HL-60 (cell line): Measurements from ENCODE around the gene AFAP1.

Experiments used
- GABPA ChIP-seq: IDR thresholded peaks from 2 replicates; pipeline ENCODE4 v1.6.1; 2012; ENCODE audit warnings: low read depth
- POLR2AphosphoS5 ChIP-seq: IDR thresholded peaks from 2 replicates; pipeline ENCODE4 v1.6.1; 2012; ENCODE audit warnings: low read depth
- TF ChIP-seq, protein P1 (sequence below): IDR thresholded peaks from one replicate; pipeline ENCODE4 v1.5.1; 2011; ENCODE audit warnings: low read length, control low read depth, inconsistent platforms; ENCODE audit not compliant: insufficient read depth
- TF ChIP-seq, protein P2 (sequence below): IDR thresholded peaks from 2 replicates; pipeline ENCODE4 v1.6.1; 2012; ENCODE audit warnings: low read depth; ENCODE audit not compliant: insufficient replicate concordance

- TF ChIP-seq, protein P1, sequence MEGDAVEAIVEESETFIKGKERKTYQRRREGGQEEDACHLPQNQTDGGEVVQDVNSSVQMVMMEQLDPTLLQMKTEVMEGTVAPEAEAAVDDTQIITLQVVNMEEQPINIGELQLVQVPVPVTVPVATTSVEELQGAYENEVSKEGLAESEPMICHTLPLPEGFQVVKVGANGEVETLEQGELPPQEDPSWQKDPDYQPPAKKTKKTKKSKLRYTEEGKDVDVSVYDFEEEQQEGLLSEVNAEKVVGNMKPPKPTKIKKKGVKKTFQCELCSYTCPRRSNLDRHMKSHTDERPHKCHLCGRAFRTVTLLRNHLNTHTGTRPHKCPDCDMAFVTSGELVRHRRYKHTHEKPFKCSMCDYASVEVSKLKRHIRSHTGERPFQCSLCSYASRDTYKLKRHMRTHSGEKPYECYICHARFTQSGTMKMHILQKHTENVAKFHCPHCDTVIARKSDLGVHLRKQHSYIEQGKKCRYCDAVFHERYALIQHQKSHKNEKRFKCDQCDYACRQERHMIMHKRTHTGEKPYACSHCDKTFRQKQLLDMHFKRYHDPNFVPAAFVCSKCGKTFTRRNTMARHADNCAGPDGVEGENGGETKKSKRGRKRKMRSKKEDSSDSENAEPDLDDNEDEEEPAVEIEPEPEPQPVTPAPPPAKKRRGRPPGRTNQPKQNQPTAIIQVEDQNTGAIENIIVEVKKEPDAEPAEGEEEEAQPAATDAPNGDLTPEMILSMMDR = no peak
- TF ChIP-seq POLR2AphosphoS5 = no peak
- TF ChIP-seq, protein P2, sequence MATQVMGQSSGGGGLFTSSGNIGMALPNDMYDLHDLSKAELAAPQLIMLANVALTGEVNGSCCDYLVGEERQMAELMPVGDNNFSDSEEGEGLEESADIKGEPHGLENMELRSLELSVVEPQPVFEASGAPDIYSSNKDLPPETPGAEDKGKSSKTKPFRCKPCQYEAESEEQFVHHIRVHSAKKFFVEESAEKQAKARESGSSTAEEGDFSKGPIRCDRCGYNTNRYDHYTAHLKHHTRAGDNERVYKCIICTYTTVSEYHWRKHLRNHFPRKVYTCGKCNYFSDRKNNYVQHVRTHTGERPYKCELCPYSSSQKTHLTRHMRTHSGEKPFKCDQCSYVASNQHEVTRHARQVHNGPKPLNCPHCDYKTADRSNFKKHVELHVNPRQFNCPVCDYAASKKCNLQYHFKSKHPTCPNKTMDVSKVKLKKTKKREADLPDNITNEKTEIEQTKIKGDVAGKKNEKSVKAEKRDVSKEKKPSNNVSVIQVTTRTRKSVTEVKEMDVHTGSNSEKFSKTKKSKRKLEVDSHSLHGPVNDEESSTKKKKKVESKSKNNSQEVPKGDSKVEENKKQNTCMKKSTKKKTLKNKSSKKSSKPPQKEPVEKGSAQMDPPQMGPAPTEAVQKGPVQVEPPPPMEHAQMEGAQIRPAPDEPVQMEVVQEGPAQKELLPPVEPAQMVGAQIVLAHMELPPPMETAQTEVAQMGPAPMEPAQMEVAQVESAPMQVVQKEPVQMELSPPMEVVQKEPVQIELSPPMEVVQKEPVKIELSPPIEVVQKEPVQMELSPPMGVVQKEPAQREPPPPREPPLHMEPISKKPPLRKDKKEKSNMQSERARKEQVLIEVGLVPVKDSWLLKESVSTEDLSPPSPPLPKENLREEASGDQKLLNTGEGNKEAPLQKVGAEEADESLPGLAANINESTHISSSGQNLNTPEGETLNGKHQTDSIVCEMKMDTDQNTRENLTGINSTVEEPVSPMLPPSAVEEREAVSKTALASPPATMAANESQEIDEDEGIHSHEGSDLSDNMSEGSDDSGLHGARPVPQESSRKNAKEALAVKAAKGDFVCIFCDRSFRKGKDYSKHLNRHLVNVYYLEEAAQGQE = no peak
- no peak for TF ChIP-seq GABPA
Measured at GRCh38 chr4:7850489-7850888, 89.2 kb downstream of the AFAP1 start.
